H9 (cell line): ENCODE results near the gene TFG. TPM values are rescaled to one million over a fixed set of nuclear protein-coding genes. Genes with fewer than 3 reads are reported as not detected.

Experiments used
- DNase-seq: peaks from one replicate; pipeline ENCODE4 v3.0.0-alpha.2; 2017
- H2AFZ ChIP-seq: one replicate; pipeline ENCODE4 v1.6.1; 2013; ENCODE audit warnings: mild to moderate bottlenecking, low read length, control low read depth, moderate library complexity
- H2AK5ac ChIP-seq: 2 replicates; pipeline ENCODE4 v1.6.1; 2013; ENCODE audit warnings: low read length, control low read depth, mixed read lengths; ENCODE audit not compliant: insufficient read length
- H2BK120ac ChIP-seq: one replicate; pipeline ENCODE4 v1.6.1; 2013; ENCODE audit warnings: low read depth, mild to moderate bottlenecking, low read length, control low read depth, inconsistent platforms; ENCODE audit not compliant: poor library complexity, severe bottlenecking
- H2BK12ac ChIP-seq: 2 replicates; pipeline ENCODE4 v1.6.1; 2013; ENCODE audit warnings: low read length, control low read depth, mixed read lengths, low read depth; ENCODE audit not compliant: insufficient read length
- H2BK15ac ChIP-seq: 2 replicates; pipeline ENCODE4 v1.6.1; 2013; ENCODE audit warnings: low read depth, low read length, control low read depth
- H2BK20ac ChIP-seq: one replicate; pipeline ENCODE4 v1.6.1; 2013; ENCODE audit warnings: low read depth, mild to moderate bottlenecking, low read length, control low read depth, inconsistent platforms; ENCODE audit not compliant: poor library complexity, severe bottlenecking
- H2BK5ac ChIP-seq: 2 replicates; pipeline ENCODE4 v1.6.1; 2013; ENCODE audit warnings: low read length, control low read depth, mixed read lengths; ENCODE audit not compliant: insufficient read length
- H3K14ac ChIP-seq: 2 replicates; pipeline ENCODE4 v1.6.1; 2013; ENCODE audit warnings: low read length, control low read depth; ENCODE audit not compliant: insufficient read depth
- H3K18ac ChIP-seq: 2 replicates; pipeline ENCODE4 v1.6.1; 2013; ENCODE audit warnings: low read depth, mild to moderate bottlenecking, mixed read lengths, low read length, control low read depth; ENCODE audit not compliant: insufficient read length
- H3K23ac ChIP-seq: 2 replicates; pipeline ENCODE4 v1.6.1; 2013; ENCODE audit warnings: low read length, control low read depth, mixed read lengths, low read depth; ENCODE audit not compliant: insufficient read length
- H3K23me2 ChIP-seq: 2 replicates; pipeline ENCODE4 v1.6.1; 2013; ENCODE audit warnings: low read depth, mild to moderate bottlenecking, mixed read lengths, low read length, control low read depth; ENCODE audit not compliant: insufficient read length, poor library complexity, severe bottlenecking
- H3K27ac ChIP-seq: 2 replicates; pipeline ENCODE4 v1.5.1; 2013; ENCODE audit warnings: low read length, control low read depth, mixed read lengths, low read depth; ENCODE audit not compliant: insufficient read length
- H3K27me3 ChIP-seq: 2 replicates; pipeline ENCODE4 v1.6.1; 2013; ENCODE audit warnings: low read length, control low read depth, inconsistent platforms; ENCODE audit not compliant: insufficient read depth
- H3K4ac ChIP-seq: 2 replicates; pipeline ENCODE4 v1.6.1; 2013; ENCODE audit warnings: low read depth, mild to moderate bottlenecking, control low read depth, inconsistent platforms, low read length, moderate library complexity
- H3K4me1 ChIP-seq: 2 replicates; pipeline ENCODE4 v1.6.1; 2013; ENCODE audit warnings: low read length, control low read depth, inconsistent platforms; ENCODE audit not compliant: insufficient read depth
- H3K4me2 ChIP-seq: 2 replicates; pipeline ENCODE4 v1.6.1; 2013; ENCODE audit warnings: low read length, control low read depth, mixed read lengths; ENCODE audit not compliant: insufficient read length, insufficient read depth
- H3K56ac ChIP-seq: 2 replicates; pipeline ENCODE4 v1.6.1; 2013; ENCODE audit warnings: low read depth, mild to moderate bottlenecking, mixed read lengths, low read length, control low read depth; ENCODE audit not compliant: insufficient read length
- H3K79me1 ChIP-seq: 2 replicates; pipeline ENCODE4 v1.6.1; 2013; ENCODE audit warnings: low read depth, mild to moderate bottlenecking, moderate library complexity, low read length, control low read depth, inconsistent platforms; ENCODE audit not compliant: insufficient read depth, poor library complexity, severe bottlenecking
- H3K79me2 ChIP-seq: 2 replicates; pipeline ENCODE4 v1.6.1; 2013; ENCODE audit warnings: low read length, control low read depth, inconsistent platforms; ENCODE audit not compliant: insufficient read depth
- H3K9ac ChIP-seq: 2 replicates; pipeline ENCODE4 v1.6.1; 2013; ENCODE audit warnings: low read length, control low read depth, mixed read lengths; ENCODE audit not compliant: insufficient read length; ENCODE audit errors: extremely low read depth
- H3K9me3 ChIP-seq: one replicate; pipeline ENCODE4 v1.6.1; 2013; ENCODE audit warnings: low read depth, low read length, inconsistent platforms; ENCODE audit not compliant: control insufficient read depth
- H3T11ph ChIP-seq: one replicate; pipeline ENCODE4 v1.6.1; 2013; ENCODE audit warnings: mild to moderate bottlenecking, low read length, control low read depth, inconsistent platforms
- H4K20me1 ChIP-seq: one replicate; pipeline ENCODE4 v1.6.1; 2013; ENCODE audit not compliant: control insufficient read depth, insufficient read length, insufficient read depth
- H4K5ac ChIP-seq: 2 replicates; pipeline ENCODE4 v1.6.1; 2013; ENCODE audit warnings: low read depth, mild to moderate bottlenecking, mixed read lengths, low read length, control low read depth; ENCODE audit not compliant: insufficient read length
- H4K8ac ChIP-seq: replicated peaks from 2 replicates; pipeline ENCODE4 v1.6.1; 2013; ENCODE audit warnings: low read length, control low read depth, mixed read lengths, low read depth; ENCODE audit not compliant: insufficient read length
- H4K91ac ChIP-seq: 2 replicates; pipeline ENCODE4 v1.6.1; 2013; ENCODE audit warnings: low read depth, mild to moderate bottlenecking, moderate library complexity, mixed read lengths, low read length, control low read depth; ENCODE audit not compliant: insufficient read length
- H3K27ac Mint-ChIP-seq, 3 experiments: 2 replicates in 2 of 3; 3 replicates in 1 of 3; pipeline ENCODE4 v1.8.0; 2020 to 2021; ENCODE audit warnings: mixed read lengths in 3 of 3, mild to moderate bottlenecking in 1 of 3, moderate library complexity in 1 of 3
- H3K27me3 Mint-ChIP-seq: 2 replicates; pipeline ENCODE4 v1.8.0; 2021; ENCODE audit warnings: low read depth, mild to moderate bottlenecking, moderate library complexity, mixed read lengths
- H3K36me3 Mint-ChIP-seq, 3 experiments: 2 replicates in 2 of 3; 3 replicates in 1 of 3; pipeline ENCODE4 v1.8.0; 2020 to 2021; ENCODE audit warnings: low read depth in 3 of 3, mixed read lengths in 3 of 3; ENCODE audit not compliant: insufficient read depth in 1 of 3
- H3K4me1 Mint-ChIP-seq, 2 experiments: 2 replicates each; pipeline ENCODE4 v1.8.0; 2020; ENCODE audit warnings: mixed read lengths in 2 of 2
- H3K4me3 Mint-ChIP-seq, 2 experiments: 2 replicates in 1 of 2; 3 replicates in 1 of 2; pipeline ENCODE4 v1.8.0; 2020 to 2021; ENCODE audit warnings: mild to moderate bottlenecking in 2 of 2, mixed read lengths in 2 of 2, moderate library complexity in 1 of 2
- H3K9me3 Mint-ChIP-seq, 2 experiments: 2 replicates in 1 of 2; 3 replicates in 1 of 2; pipeline ENCODE4 v1.8.0; 2020; ENCODE audit warnings: mild to moderate bottlenecking in 2 of 2, mixed read lengths in 2 of 2, moderate library complexity in 1 of 2
- CTCF ChIP-seq: fragments of 200-600 bp; sonication (generic); conservative IDR thresholded peaks from 3 replicates; pipeline ENCODE4 v1.8.0; 2021; ENCODE audit warnings: antibody characterized with exemption, mild to moderate bottlenecking
- WGBS: extraction: QIAGEN DNeasy Blood & Tissue Kit; methylation state at CpG from one replicate; pipeline ENCODE4 v1.1.7; 2013; ENCODE audit warnings: missing lambda C conversion rate, low lambda C conversion rate, mixed read lengths; ENCODE audit not compliant: insufficient read length; ENCODE audit errors: extremely low coverage; 5-methylcytosine and 5-hydroxymethylcytosine counted together
- total RNA-seq: library from RNA; stranded (reverse); gene quantifications from 2 replicates; pipeline ENCODE4 v1.2.1, GENCODE V29; 2021

Gene TFG
- total RNA-seq, 1 experiment from 2014 or later, result 80.7 TPM

GRCh38 chr3:100710261-100710968 lies 1.1 kb downstream of the TFG start:
- Histone ChIP-seq H3K79me1 (no peaks in the 10 kb centered on the region), H4K5ac (no peak overlapping the region), H3K9me3 (no peaks in the 10 kb centered on the region), H2BK120ac (no peak overlapping the region), H3K14ac (peak overlapping the region; percentile 62; the same call in 1 of the 2 replicates), H3K23me2 (peaks cover 5% of the 10 kb centered on the region), H3T11ph (no peak overlapping the region), H2BK15ac (no peak overlapping the region), H4K91ac (no peak overlapping the region), H4K8ac (no peak overlapping the region), H2BK5ac (no peak overlapping the region), H4K20me1 (no peaks in the 10 kb centered on the region), H2BK12ac (no peak overlapping the region), H3K4ac (no peak overlapping the region), H3K27ac (no peak overlapping the region), H3K4me2 (peak overlapping the region; percentile 89), H3K18ac (no peak overlapping the region), H3K23ac (no peak overlapping the region), H3K9ac (peak overlapping the region; percentile 74), H2AFZ (no peak overlapping the region), H3K27me3 (peaks cover 4% of the 10 kb centered on the region; the same call in 1 of the 2 replicates), H3K56ac (no peak overlapping the region), H3K79me2 (peaks cover 26% of the 10 kb centered on the region; the same call in 1 of the 2 replicates), H2AK5ac (no peak overlapping the region), H3K4me1 (no peaks in the 10 kb centered on the region), H2BK20ac (no peak overlapping the region)
- peak overlapping the region; percentile 86 to 88 for H3K4me3 Mint-ChIP-seq
- peak overlapping the region; percentile 84 to 95 (median 87); a peak in 6 of 7 replicates for H3K27ac Mint-ChIP-seq
- H3K4me1 Mint-ChIP-seq, result peaks cover 19 to 24% of the 10 kb centered on the region in 2 experiments
- H3K36me3 Mint-ChIP-seq, result peaks cover 15 to 34% (median 31%) of the 10 kb centered on the region in 3 experiments
- H3K9me3 Mint-ChIP-seq, result peaks cover 2 to 6% of the 10 kb centered on the region in 2 experiments; a peak in 3 of 5 replicates
- peaks cover 37% of the 10 kb centered on the region for H3K27me3 Mint-ChIP-seq
- TF ChIP-seq CTCF, result peak; percentile 42
- peak; percentile 33 for DNase-seq
- WGBS, result no CpG with 5 or more reads among the region's 8 CpGs
